GM21786 (cell line): ENCODE results near the gene LMOD3.

Experiments
- ATAC-seq: cut with Tn5 transposase; IDR thresholded peaks from one replicate; pipeline ENCODE4 v1.9.1; 2021; ENCODE audit not compliant: unreplicated experiment

LMOD3 gene

DNA sequence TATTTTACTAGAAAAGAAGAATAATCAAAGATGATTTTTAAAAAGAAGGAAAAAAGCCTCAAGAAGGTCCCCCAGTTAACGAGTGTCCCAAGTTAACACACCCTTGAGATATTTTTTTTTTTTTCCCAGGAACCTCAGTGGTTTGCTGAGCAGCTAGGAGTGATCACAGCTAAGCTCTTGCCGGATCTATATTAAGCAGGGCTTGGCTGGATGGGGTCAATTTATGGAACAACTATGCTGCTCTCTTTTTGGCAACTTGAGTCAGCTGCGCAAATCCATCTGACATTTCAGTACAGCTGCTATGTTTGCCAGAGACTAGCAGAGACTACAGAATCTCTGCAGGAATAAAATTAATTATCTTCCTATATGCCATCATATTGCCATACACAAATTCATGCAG is at the start of gene LMOD3:
TSS of gene LMOD3 (minus strand) at position 193 of the 400 bp plus-strand sequence. CDS start 209 bp downstream, outside the sequence.
- no peak for ATAC-seq

DNA sequence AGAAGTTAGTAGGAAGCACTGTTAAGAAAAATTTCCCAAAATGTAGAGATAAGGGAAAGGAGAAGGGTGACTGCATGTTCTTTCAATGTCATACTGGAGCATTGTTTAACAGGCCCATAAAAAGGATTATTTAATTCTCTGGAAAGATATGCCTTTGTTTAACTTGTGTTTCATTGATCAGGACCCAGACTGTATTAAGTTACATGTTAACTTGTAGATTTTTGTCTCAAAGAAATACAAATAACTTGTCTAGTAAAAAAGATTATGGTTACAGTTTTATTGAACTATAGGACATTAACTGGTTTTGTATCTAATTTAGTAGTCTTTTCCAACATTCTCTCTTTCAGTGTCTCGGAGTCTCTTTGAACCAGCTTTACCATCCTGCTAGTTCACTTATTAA is 49.7 kb upstream of the LMOD3 start:
- ATAC-seq = no peak

DNA sequence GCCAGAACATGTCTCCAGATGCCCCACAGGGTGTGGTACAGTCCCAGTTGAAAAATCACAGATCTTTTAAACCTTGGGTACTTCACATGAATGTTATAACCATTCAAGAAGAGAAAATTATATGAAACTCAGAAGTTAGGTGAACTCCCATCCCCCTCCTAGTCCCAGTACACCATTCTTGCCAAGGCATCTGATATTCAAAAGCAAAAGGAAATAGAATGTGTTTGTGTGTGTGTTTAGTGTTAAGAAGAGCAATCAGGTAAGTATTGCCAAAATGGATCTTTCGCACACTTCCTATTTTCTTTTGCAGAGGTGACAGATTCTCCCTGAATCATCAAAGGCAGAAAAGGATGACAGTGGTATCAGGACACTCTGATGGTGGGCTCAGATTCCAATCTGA is 44.1 kb upstream of the LMOD3 start:
- no peak for ATAC-seq

DNA sequence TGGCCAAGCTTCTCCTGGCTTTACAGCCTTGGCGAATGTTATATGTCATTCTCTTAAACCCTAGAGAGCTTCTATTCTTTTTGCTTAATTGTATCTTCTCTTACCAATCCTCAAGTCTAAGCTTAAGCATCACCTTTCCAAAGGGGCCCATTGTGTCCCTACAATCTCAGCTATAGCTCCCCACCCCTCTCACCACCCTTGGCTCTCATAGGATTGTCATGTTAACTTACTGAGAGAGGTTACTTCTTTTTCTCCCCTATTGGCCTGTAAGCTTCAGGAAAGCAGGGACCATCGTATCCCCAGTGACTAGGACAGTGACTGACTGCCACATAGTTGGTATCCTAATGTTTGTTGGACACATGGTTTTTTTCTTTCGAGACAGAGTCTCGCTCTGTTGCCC is 43.3 kb upstream of the LMOD3 start:
- ATAC-seq = no peak

DNA sequence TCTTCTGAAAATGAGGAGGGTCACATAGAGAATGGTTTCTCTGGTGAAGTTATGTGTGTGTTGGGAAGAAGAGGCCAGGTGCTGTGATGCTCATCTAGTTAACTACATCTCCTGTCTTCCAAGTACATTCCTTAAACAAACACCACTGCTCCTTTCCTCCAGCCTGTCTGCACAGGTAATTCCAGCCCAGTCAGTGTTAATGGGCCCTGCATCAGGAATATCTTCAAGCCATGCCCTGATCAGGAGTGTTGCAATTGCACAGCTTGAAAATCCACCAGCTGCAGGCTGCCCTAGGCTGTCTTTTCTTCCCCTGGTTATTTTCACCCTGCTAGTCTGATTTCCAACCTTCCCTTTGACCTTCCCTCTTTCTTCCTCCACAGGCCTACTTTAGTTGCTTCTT is 41.9 kb upstream of the LMOD3 start:
- ATAC-seq = no peak

DNA sequence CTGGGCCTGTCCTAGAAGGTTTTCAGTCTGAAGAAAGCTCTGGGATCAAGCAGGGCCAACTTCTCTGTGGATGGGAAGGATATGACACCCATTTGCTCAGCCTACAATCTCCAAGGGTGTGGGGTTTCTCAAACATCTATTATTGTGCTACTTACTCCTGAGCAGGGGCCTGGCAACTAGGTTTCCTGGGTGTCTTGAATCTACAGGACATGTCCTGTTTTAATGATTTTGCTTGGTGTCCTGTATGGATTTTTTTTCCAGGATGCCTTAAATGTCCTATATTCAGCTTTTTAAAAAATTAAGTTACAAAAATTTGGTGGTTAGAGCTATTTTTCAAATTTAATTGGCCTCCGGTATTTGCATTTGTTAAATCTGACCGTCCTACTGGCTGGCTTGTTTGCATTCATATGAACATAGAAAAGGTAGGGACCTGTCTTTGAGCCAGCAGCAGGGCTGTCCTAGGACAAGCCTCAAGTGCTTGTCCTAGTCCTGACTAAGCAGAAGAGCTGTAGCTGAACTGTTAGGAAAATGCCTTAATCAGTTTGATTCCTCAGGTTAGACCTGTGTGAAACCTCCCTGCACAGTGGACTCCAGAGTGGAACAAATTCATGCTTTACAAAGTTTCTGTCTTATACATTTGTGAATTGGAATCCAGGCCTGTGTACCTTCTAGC is 40.0 kb upstream of the LMOD3 start:
- no peak for ATAC-seq

DNA sequence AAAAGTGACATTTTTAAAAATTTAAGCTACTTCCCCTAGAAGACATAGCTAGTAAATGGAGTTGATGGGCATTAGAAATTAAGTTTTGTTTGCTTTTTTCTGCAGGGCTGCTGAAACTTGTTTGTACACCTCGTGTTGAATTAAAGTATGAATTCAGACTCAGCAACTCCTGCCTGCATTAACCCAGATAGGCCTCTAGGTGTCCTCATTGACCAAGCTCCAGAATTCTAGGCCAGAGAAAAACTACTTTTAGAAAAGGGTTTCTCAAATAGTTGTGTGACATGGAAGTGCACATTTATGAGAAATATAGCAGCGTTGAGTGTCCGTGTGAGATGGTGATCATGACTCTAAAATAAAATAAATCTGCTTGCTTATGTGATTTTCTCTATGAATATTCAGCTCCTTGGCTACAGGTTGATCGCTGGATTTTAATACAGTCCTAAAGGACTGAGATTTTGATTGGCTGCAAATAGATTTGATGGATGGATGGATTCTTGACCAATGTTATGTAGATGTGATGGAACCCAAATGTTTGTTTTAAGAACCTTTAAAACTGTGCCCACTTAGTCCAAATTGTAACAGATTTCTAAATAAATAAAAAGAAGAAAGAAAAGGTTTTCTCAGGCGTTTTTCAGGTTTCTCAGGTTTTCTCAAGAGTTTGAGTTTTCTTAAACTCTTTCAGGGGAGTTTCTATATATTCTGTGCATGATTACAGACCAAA is 39.4 kb upstream of the LMOD3 start:
- ATAC-seq = no peak

DNA sequence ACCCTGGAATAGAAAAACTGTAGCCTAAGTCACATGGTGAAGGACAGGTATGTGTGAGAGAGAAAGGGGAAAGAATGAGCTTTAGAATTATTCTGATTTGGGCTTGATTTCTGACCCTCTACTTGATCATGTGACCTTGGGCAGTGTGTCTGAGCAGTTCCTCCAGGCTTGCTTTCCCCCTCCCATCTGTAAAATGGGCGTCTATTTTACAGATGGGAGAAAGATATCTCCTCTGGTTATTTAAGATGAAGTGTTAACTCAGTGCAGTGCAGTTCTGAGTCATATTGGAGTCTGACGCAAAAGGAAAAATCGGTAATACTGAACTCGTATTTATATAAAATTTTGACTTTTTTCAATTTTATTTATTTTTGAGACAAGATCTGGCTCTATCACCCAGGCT is 38.1 kb upstream of the LMOD3 start:
- ATAC-seq = no peak

DNA sequence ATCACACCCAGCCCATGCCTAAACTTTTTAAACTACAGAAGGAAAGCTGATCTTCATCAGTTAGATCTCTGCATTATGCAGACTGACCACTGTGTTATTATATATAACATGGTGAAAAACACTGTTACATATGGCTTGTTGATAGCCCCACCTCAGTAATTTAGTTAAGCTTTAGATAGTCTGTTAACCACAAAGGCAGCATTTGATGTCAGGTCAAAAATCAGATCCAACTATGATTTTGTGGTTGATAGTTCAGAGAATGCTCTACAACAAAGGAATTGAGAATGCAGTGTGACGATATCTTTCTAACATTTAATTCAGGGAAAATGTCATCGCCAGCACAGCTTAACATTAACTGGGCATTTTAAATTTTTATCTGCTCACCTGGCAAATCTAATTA is 37.7 kb upstream of the LMOD3 start:
- ATAC-seq = no peak

DNA sequence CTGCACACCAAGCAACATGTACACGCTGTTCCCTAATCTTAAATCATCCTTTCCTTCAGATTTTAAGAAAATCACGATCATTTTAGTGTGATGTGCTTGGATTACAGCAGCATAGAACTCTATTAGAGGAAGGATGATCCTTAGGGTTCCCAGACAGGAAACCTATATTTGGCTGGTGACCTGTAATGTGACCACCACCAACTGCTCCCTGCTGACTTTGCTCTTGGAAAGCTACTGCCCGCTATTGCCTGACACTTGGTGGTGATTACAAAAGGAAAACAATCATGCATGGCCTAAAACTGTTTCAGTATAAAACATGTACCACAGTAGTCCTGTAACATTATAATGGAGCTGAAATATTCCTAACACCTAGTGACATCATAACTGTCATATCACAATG is 27.2 kb upstream of the LMOD3 start:
- ATAC-seq = no peak

DNA sequence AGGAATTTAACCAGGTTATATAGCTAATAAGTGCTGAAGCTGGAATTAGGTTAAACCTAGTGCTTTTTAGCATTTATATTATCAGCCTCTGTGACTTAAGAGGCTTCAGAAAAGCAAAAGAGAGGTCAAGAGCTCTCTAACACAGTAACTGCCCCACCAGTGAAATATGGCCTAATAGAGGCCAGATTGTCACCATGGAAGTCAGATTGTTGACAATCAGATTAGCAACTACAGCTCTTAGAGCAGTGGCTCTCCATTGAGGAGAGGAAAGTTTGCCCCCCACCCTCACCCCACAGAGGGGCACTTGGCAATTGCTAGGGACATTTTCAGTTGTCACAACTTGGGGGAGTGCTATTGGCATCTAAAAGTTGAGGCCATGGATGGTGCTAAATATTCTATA is 23.3 kb upstream of the LMOD3 start:
- no peak for ATAC-seq

DNA sequence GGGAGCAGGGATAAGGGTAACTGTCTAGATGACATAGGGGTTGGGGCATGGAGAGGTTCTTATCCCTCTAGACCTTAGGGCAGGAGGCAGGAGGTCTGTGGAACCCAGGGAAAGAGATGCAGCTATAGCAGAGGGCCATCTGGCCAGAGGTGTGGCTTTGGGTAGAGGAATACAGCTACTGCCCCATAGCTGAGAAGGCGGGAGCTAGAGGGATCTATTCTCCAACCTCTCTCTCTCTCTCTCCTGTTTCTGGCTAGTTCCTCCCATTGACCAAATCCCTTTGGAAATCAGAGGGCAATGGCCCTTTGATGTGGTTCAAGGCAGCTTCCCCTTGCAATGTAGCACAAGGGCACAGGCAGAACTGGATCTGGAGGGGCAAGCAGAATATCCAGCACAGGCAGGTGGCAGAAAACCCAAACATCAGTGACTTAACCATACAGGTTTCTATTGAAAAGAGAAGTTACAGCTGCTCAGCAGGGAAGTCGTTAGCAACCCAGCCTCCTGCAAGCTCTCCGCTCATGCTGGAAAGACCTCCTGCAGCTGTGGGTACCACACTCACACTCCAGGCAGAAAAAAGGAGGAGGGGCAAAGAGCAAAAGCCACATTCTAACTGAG is 22.3 kb upstream of the LMOD3 start:
- no peak for ATAC-seq

DNA sequence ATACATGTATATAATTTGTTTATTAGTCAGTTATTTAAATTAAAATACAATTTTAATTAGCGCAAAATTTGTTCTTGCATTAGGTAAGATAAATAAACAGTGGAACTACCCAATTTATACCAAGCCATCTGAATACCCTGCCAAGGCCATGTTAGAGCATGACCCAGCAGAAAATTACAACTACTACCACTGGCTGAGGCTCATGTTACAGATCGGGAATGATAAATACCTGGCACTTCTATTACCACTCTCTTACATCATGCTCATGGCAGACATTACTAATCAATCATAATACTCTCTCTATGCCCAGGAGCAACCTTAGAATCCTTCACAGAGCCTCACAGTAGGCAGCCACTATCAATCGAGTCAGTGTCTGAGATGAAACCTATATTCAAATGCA is 21.2 kb upstream of the LMOD3 start:
- no peak for ATAC-seq

DNA sequence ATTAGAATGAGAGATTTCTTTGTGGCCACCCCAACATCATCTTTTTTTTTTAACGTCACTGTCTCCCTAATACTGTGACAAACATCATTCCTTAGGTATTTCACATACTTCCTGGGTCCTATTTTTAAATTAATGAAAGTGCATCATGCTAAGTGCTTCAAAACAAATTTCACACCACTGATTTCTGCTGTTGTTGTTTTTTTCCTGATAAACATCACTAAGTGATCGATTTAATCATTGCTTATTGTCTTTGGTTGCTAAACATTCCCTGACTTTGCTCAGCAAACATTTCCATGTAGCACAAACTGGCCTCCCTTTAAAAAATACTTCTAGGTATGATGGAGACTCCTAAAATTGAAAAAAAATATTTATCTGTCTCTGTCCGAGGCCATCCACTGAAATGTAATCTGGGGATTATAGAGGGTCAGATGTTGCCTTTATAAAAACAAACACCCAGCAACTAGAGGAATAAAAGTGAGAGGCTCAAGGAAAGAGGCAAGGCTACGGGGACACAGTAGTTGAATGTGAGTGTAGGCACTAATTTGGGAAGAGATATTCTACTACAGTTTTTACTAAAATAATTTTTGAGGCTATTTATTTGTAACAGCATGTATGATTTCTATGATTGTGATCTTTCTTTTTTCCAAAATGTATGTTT is 20.5 kb upstream of the LMOD3 start:
- no peak for ATAC-seq

DNA sequence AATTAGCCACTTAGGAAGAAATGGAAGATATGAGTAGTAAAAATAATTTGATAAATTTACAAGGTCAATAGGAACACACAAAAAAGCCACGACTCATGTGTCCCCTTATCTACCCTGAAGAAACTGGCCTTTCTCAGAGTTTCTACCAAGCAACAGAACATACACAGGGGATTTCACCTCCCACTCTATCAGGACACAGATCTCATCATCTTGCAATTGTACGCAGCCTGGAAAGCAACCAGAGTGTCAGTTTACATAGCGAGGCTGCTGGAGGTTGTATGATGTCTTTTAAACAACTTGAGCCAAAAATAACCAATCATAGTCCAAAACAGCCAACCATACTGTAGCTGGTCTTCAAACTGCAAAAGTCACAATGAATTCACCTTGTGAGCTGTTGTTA is 19.7 kb upstream of the LMOD3 start:
- ATAC-seq = no peak

DNA sequence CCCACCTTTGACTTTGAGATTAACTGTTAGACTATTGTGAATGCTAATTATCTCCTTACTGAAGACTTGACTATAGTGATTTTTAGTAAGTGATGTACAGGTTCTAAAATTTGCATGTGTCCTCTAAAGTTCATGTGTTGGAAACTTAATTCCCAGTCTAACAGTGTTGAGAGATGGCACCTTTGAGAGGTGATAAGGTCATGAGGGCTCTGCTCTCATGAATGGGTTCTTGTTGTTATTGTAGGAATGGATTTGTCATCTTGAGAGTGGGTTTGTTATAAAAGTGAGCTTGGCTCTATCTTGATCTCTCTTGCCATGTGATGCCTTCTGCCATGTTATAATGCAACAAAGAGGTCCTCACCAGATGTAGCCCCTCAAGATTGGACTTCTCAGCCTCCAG is 18.9 kb upstream of the LMOD3 start:
- no peak for ATAC-seq

DNA sequence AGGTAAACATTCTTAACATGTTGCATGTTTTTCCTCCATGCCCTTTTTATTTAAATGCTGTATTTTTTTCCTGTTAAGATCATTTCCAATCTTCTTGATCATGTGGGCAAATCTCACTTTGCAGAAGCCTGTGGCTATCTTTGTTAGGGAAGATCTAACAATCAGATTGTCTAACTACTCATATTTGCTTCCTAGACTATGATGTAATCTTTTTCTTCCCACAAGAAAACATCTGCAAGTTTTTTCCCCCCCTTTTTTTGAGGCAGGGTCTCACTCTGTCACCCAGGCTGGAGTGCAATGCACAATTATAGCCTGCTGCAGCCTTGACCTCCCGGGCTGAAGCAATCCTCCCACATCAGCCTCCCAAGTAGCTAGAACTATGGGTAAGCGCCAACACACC is 15.0 kb upstream of the LMOD3 start:
- no peak for ATAC-seq

DNA sequence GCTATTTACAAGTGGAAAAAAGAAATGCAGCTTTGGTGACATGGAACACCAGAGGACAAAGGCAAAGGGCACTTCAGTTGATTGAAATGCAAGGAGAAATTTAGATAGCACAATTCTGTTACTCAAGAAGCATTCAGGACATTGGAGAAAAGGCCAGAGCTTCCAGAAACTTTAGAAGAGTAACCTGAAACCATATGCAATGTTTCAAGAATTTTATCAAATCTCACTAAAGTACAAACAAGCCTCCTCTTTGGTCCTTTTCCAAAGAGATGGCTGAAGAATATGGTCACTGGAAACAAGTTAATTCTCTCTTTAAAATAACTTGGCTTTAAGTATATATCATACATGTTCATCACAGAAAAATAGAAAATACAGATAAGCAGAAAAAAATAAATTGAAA is 14.6 kb upstream of the LMOD3 start:
- no peak for ATAC-seq

DNA sequence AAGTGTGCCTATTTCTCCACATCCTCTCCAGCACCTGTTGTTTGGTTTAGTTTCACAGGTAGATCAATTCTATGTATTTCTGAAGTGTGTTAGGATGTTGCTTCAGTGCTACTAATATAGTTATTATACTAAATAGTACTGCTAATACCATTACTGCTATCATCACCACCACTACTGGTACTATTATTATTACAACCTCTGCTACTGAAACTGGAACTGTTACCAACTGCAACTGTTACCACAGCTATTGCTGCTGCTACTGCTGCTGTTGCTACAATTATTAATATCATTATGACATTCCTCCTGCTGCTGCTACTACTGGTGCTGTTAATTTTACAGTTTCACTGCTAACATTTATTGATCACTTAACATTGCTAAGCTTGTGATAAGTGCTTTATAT is 8.3 kb upstream of the LMOD3 start:
- ATAC-seq = peak; percentile 97

DNA sequence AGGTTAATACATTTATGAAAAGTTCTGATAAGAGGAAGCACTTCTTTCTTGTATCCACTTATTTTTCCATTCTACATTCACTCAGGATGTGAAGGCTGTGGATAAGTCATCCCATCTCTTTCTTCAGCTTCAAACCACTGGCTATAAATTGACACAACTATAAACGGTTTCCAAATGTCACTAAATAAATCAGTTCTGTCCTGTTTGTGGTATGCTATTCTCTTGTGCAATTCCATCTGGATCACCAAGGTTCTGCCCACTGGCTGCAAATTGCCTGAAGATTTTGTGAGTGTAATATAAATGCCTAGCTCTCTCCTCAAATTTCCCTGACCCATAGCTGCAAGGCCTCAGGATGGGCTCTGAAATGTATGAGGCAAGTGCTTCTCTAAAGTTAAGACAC is 7.1 kb upstream of the LMOD3 start:
- ATAC-seq = no peak

DNA sequence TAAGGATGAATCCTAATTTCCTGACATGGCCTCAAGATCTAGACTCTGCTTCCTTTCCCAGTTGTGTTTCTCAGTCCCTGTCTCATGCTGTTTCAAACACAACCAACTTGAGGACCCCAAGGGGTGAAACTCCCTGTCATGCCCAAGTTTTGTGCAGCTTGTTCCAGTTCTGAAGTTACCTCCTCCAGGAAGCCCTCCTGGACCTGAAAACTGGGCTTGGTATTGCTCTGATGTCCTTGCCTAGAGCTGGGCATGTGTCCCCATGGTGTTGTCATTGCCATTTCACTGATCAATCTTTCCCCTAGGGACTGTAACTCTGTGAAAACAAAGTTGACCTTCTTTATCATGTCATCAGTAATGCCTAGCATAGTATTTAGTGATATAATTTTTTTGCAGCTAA is 6.1 kb upstream of the LMOD3 start:
- no peak for ATAC-seq

DNA sequence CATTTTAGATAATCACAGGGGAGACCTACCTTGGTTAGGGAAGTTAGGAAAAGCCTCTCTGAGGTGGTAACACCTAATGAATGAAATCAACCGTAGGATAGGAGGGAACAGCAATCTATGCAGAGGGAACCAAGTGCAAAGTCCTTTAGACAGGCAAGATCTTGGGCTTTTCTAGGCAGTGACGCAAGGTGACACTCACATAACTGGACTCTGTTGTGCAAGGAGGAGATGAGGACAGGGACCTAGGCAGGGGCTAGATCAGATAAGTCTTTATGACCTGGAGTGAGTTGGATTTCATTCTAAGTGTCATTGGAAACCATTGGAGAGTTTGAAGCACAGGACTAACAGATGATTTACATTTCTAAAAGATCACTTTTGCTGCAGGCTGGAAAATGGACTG is 4.6 kb upstream of the LMOD3 start:
- no peak for ATAC-seq
